DMS53 (cell line): ENCODE measurements around the gene GHR.

Experiments
- DNase-seq: peaks from one replicate; lab custom pipeline; 2025; lab: John Stamatoyannopoulos, UW

GHR gene

GRCh38 chr5:42516282-42517042, 93.2 kb downstream of the GHR start:
- no peak for DNase-seq

GRCh38 chr5:42517164-42517563, 93.9 kb downstream of the GHR start:
- no peak for DNase-seq

GRCh38 chr5:42518595-42519221, 95.5 kb downstream of the GHR start:
- DNase-seq, result no peak

- no peak for DNase-seq
Observed at GRCh38 chr5:42520203-42520602, 97.0 kb downstream of the GHR start.

- no peak for DNase-seq
Observed at GRCh38 chr5:42520957-42521356, 97.7 kb downstream of the GHR start.

GRCh38 chr5:42521406-42521805, 98.2 kb downstream of the GHR start:
- no peak for DNase-seq

GRCh38 chr5:42522783-42523182, 99.5 kb downstream of the GHR start:
- no peak for DNase-seq

GRCh38 chr5:42526179-42526578, 102.9 kb downstream of the GHR start:
- no peak for DNase-seq

- no peak for DNase-seq
Observed at GRCh38 chr5:42531611-42532010, 108.4 kb downstream of the GHR start.

GRCh38 chr5:42542106-42542505, 118.9 kb downstream of the GHR start:
- DNase-seq, result no peak

GRCh38 chr5:42543774-42544173, 120.5 kb downstream of the GHR start:
- DNase-seq, result no peak

- no peak for DNase-seq
Observed at GRCh38 chr5:42545038-42545437, 121.8 kb downstream of the GHR start.

GRCh38 chr5:42547141-42547540, 123.9 kb downstream of the GHR start:
- peak; percentile 61 for DNase-seq

- DNase-seq, result no peak
Observed at GRCh38 chr5:42547894-42548293, 124.7 kb downstream of the GHR start.

GRCh38 chr5:42552597-42552996, 129.4 kb downstream of the GHR start:
- DNase-seq, result no peak

GRCh38 chr5:42553461-42553860, 130.2 kb downstream of the GHR start:
- DNase-seq, result no peak

- DNase-seq, result peak; percentile 1
Observed at GRCh38 chr5:42555010-42555409, 131.8 kb downstream of the GHR start.

- DNase-seq, result no peak
Observed at GRCh38 chr5:42555797-42556196, 132.6 kb downstream of the GHR start.

- DNase-seq, result peak; percentile 5
Observed at GRCh38 chr5:42557689-42558088, 134.4 kb downstream of the GHR start.

GRCh38 chr5:42561656-42562055, 138.4 kb downstream of the GHR start:
- DNase-seq, result no peak

- no peak for DNase-seq
Observed at GRCh38 chr5:42564689-42565356, 141.6 kb downstream of the GHR start.

- no peak for DNase-seq
Observed at GRCh38 chr5:42566652-42567295, 143.5 kb downstream of the GHR start.

GRCh38 chr5:42569325-42569724, 146.1 kb downstream of the GHR start:
- no peak for DNase-seq
